ENCODE data around the gene NR1H3. TPM values are rescaled to one million over a fixed set of nuclear protein-coding genes. Genes with fewer than 3 reads are reported as not detected.

Gene NR1H3
- total and polyA plus RNA-seq, 2 of the 4 experiments (the other 2 are of a cell fraction) = 9.1 to 13.6 TPM

GRCh38 chr11:47278769-47279168 is 21.0 kb downstream of the NR1H3 start:
- in situ Hi-C loops (cut with MboI; ENCODE audit: low sequenced_read_pairs) = no loop called here
- no peak for DNase-seq
- dilution Hi-C loops (cut with HindIII; ENCODE audit: low sequenced_read_pairs, unreplicated experiment) = no loop called here
- H3K27ac ChIP-seq (ENCODE audit: insufficient read depth, low read length) = no peak overlapping the region
- no peak overlapping the region for H2BK20ac ChIP-seq (ENCODE audit: low read depth, low read length)
- no peak overlapping the region for H4K8ac ChIP-seq (ENCODE audit: low read depth in 2 of 2, low read length in 2 of 2)
- H4K20me1 ChIP-seq (ENCODE audit: insufficient read depth, low read length) = peaks cover 9% of the 10 kb centered on the region; the same call in 1 of the 2 replicates
- H2BK5ac ChIP-seq (ENCODE audit: low read depth, low read length, poor library complexity, severe bottlenecking) = no peak overlapping the region
- no peaks in the 10 kb centered on the region for H3K9me3 ChIP-seq (ENCODE audit: control insufficient read depth, insufficient read depth, low read length)
- no TSS peak for BruUV-seq (replicated peaks)
- no peak overlapping the region for H3K56ac ChIP-seq (ENCODE audit: extremely low read depth, insufficient read depth, low read length)
- no peak overlapping the region for H2AK9ac ChIP-seq (replicated peaks; ENCODE audit: low read depth, low read length, poor library complexity)
- H2BK15ac ChIP-seq (ENCODE audit: low read depth, low read length) = no peak overlapping the region
- no peak overlapping the region for H3K18ac ChIP-seq (ENCODE audit: low read depth, low read length)
- H3K4me2 ChIP-seq (ENCODE audit: low read depth, low read length) = no peak overlapping the region
- H2AK5ac ChIP-seq (ENCODE audit: low read depth, low read length) = no peak overlapping the region
- no peak overlapping the region for H4K91ac ChIP-seq (ENCODE audit: insufficient read depth, low read depth, low read length)
- H3K4me1 ChIP-seq (ENCODE audit: control insufficient read depth, insufficient read depth, low read length) = no peaks in the 10 kb centered on the region
- H2BK120ac ChIP-seq (ENCODE audit: low read depth, low read length) = no peak overlapping the region
- CTCF ChIA-PET = no interaction called here
- peaks cover 19 to 26% of the 10 kb centered on the region in 2 experiments for H3K79me1 ChIP-seq (ENCODE audit: low read depth in 1 of 2, low read length in 2 of 2)
- H3K23ac ChIP-seq (ENCODE audit: low read depth, low read length) = no peak overlapping the region
- H3K4me3 ChIP-seq (ENCODE audit: insufficient read depth, low read depth, low read length) = no peak overlapping the region
- H3K9me1 ChIP-seq (ENCODE audit: insufficient read depth, low read length) = 0 out of 2 replicates have a peak, but pooled peaks cover 3% of the 10 kb centered on the region
- TF ChIP-seq CTCF (conservative IDR thresholded peaks at IDR 0.05; ENCODE audit: low read depth, low read length) (no peak), FOS (IDR thresholded peaks at IDR 0.05; ENCODE audit: low read depth, low read length) (no peak), BHLHE40 (IDR thresholded peaks at IDR 0.05; ENCODE audit: low read depth, low read length) (no peak), SMC3 (IDR thresholded peaks at IDR 0.05; ENCODE audit: low read depth, low read length) (no peak), RFX5 (IDR thresholded peaks at IDR 0.05; ENCODE audit: low read depth, low read length) (no peak), MXI1 (IDR thresholded peaks at IDR 0.05; ENCODE audit: borderline replicate concordance, low read depth, low read length) (no peak), USF2 (IDR thresholded peaks at IDR 0.05; ENCODE audit: low read depth, low read length) (no peak), ELK1 (IDR thresholded peaks at IDR 0.05; ENCODE audit: borderline replicate concordance, low read depth, low read length) (no peak), MAFK (IDR thresholded peaks at IDR 0.05; ENCODE audit: low read depth, low read length) (no peak), CEBPB (IDR thresholded peaks at IDR 0.05; ENCODE audit: low read depth, low read length) (no peak), MAZ (IDR thresholded peaks at IDR 0.05; ENCODE audit: borderline replicate concordance, low read depth, low read length) (no peak), CHD1 (IDR thresholded peaks at IDR 0.05; ENCODE audit: low read depth, low read length) (no peak), NFE2L2 (IDR thresholded peaks at IDR 0.05; ENCODE audit: low read depth, low read length) (no peak), POLR2A (IDR thresholded peaks at IDR 0.05; ENCODE audit: low read depth, low read length) (no peak), RAD21 (IDR thresholded peaks at IDR 0.05; ENCODE audit: low read length) (no peak), RCOR1 (IDR thresholded peaks at IDR 0.05; ENCODE audit: insufficient replicate concordance, low read length) (no peak)
- no peak for ATAC-seq (ENCODE audit: low read depth)
- no peak overlapping the region for H3K9ac ChIP-seq (ENCODE audit: low read depth, low read length)
- H2AFZ ChIP-seq (replicated peaks; ENCODE audit: low read length, poor library complexity) = no peak overlapping the region
- H3K36me3 ChIP-seq (ENCODE audit: control insufficient read depth, insufficient read depth, low read length) = peaks cover 58% of the 10 kb centered on the region
- intact Hi-C loops (cut with micrococcal nuclease) = loop anchor here (5.0 kb wide), 1 partner anchor 39 kb away; no protein-coding TSS in a partner anchor
- no peak overlapping the region for H4K5ac ChIP-seq (ENCODE audit: low read depth, low read length)
- POLR2A ChIA-PET (ENCODE audit: unreplicated experiment) = no interaction called here
- no peak overlapping the region for H3K14ac ChIP-seq (replicated peaks; ENCODE audit: low read depth, low read length)
- H3K27me3 ChIP-seq (ENCODE audit: control insufficient read depth, insufficient read depth, low read length) = no peaks in the 10 kb centered on the region
- no CpG with 5 or more reads among the region's 4 CpGs for WGBS, 2 experiments (ENCODE audit: extremely low coverage in 2 of 2, insufficient read length in 1 of 2)
- H3K4ac ChIP-seq (ENCODE audit: low read depth, low read length) = no peak overlapping the region
